Measurements from ENCODE around the gene C16orf74. TPM values are rescaled to one million over a fixed set of nuclear protein-coding genes. Genes with fewer than 3 reads are reported as not detected.

Gene C16orf74
- total RNA-seq, 2 donors from 2014 or later = 1.2 TPM; not detected in 1

DNA sequence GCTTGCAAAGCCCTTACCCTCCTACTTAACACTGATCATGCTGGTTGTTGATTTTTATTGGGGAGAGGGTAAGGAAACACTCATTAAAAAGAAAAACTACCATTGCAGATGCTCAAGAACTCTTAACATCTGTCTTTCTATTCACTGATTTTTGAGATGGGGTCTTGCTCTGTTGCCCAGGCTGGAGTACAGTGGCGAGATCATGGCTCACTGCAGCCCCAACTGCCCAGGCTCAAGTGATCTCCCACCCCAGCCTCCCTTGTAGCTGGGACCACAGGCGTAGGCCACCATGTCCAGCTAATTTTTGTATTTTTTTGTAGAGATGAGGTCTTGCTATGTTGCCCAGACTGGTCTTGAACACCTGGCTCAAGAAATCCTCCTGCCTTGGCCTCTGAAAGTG, 33.9 kb upstream of the C16orf74 start:
- Mint-ChIP-seq H3K27ac (no peak overlapping the region), H3K27me3 (ENCODE audit: low read depth) (no peaks in the 10 kb centered on the region), H3K9me3 (no peaks in the 10 kb centered on the region)

GRCh38 chr16:85783441-85783840, 32.5 kb upstream of the C16orf74 start:
- DNase-seq (no peak), ATAC-seq (replicated peaks in 1 of 2) (no peak)
- H3K27ac Mint-ChIP-seq = no peak overlapping the region
- H3K27me3 Mint-ChIP-seq (ENCODE audit: low read depth) = no peaks in the 10 kb centered on the region
- H3K4me1 Mint-ChIP-seq (ENCODE audit: low read depth) = no peaks in the 10 kb centered on the region
- no peak overlapping the region for H3K4me3 Mint-ChIP-seq
- H3K9me3 Mint-ChIP-seq = no peaks in the 10 kb centered on the region
- peaks cover 5 to 10% of the 10 kb centered on the region in 2 donors for H3K36me3 Mint-ChIP-seq (ENCODE audit: insufficient read depth in 2 of 2)

More for the DNA sequence above, 33.9 kb upstream of the C16orf74 start:
- Mint-ChIP-seq H3K36me3 (ENCODE audit: insufficient read depth in 2 of 2) (peaks cover 2 to 3% of the 10 kb centered on the region in 2 donors), H3K4me1 (ENCODE audit: low read depth) (no peaks in the 10 kb centered on the region), H3K4me3 (no peak overlapping the region)
- no peak for DNase-seq
- ATAC-seq (replicated peaks in 1 of 2) = no peak

GRCh38 chr16:85782451-85782850, 31.6 kb upstream of the C16orf74 start:
- H3K27ac Mint-ChIP-seq = no peak overlapping the region
- no peaks in the 10 kb centered on the region for H3K27me3 Mint-ChIP-seq (ENCODE audit: low read depth)
- no peak for DNase-seq
- peaks cover 5 to 9% of the 10 kb centered on the region in 2 donors for H3K36me3 Mint-ChIP-seq (ENCODE audit: insufficient read depth in 2 of 2)
- no peaks in the 10 kb centered on the region for H3K4me1 Mint-ChIP-seq (ENCODE audit: low read depth)
- H3K4me3 Mint-ChIP-seq = no peak overlapping the region
- ATAC-seq (replicated peaks in 1 of 2) = no peak
- no peaks in the 10 kb centered on the region for H3K9me3 Mint-ChIP-seq

DNA sequence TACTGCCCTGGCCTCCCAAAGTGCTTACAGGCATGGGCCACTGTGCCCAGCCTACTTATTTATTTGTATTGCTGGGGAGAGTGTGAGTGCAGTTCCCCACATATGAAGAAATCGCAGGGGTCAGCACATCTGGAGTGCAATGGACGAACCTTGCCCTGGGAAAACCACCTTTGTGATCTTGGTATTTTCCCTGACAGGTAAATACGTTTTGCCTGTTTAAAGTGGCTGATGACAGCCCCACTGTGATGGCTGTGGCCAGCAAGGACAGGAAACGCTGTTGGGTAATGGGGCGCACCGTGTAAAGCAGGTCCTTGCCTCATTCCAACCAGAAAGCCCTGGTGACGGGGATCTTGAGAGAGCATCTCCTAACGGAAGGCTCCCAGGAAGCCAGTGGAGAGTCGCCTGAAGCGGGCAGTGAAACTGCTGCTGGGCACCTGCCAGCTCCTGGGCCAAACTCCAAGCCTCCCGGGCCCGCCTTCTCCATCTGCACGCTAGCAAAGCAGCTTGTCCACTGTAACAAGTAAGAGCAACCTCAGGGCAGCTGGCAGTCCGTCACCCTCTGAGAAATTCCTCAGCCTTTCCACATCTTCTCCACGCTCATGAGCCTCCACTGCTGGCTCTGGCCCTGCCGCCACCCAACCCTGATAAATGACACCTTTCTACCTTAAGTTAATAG, 30.9 kb upstream of the C16orf74 start:
- DNase-seq = no peak
- peaks cover 5 to 9% of the 10 kb centered on the region in 2 donors for H3K36me3 Mint-ChIP-seq (ENCODE audit: insufficient read depth in 2 of 2)
- ATAC-seq (replicated peaks in 1 of 2) = no peak
- H3K27ac Mint-ChIP-seq = no peak overlapping the region
- H3K9me3 Mint-ChIP-seq = no peaks in the 10 kb centered on the region
- no peak overlapping the region for H3K4me3 Mint-ChIP-seq
- no peaks in the 10 kb centered on the region for H3K4me1 Mint-ChIP-seq (ENCODE audit: low read depth)
- H3K27me3 Mint-ChIP-seq (ENCODE audit: low read depth) = no peaks in the 10 kb centered on the region

GRCh38 chr16:85781156-85781555, 30.3 kb upstream of the C16orf74 start:
- Mint-ChIP-seq H3K9me3 (no peaks in the 10 kb centered on the region), H3K36me3 (ENCODE audit: insufficient read depth in 2 of 2) (peaks cover 5 to 9% of the 10 kb centered on the region in 2 donors), H3K27me3 (ENCODE audit: low read depth) (no peaks in the 10 kb centered on the region), H3K27ac (no peak overlapping the region), H3K4me1 (ENCODE audit: low read depth) (no peaks in the 10 kb centered on the region), H3K4me3 (no peak overlapping the region)
- no peak for ATAC-seq (replicated peaks in 1 of 2)
- DNase-seq = no peak

GRCh38 chr16:85780281-85780680, 29.4 kb upstream of the C16orf74 start:
- Mint-ChIP-seq H3K4me3 (no peak overlapping the region), H3K36me3 (ENCODE audit: insufficient read depth in 2 of 2) (peaks cover 5 to 9% of the 10 kb centered on the region in 2 donors), H3K27me3 (ENCODE audit: low read depth) (no peaks in the 10 kb centered on the region), H3K27ac (no peak overlapping the region), H3K9me3 (no peaks in the 10 kb centered on the region), H3K4me1 (ENCODE audit: low read depth) (no peaks in the 10 kb centered on the region)
- ATAC-seq (replicated peaks in 1 of 2) (no peak), DNase-seq (no peak)

- no peaks in the 10 kb centered on the region for H3K4me1 Mint-ChIP-seq (ENCODE audit: low read depth)
- H3K27ac Mint-ChIP-seq = no peak overlapping the region
- H3K36me3 Mint-ChIP-seq (ENCODE audit: insufficient read depth in 2 of 2) = peaks cover 5 to 9% of the 10 kb centered on the region in 2 donors
- peak; percentile 10 to 16 for DNase-seq
- H3K9me3 Mint-ChIP-seq = no peaks in the 10 kb centered on the region
- H3K27me3 Mint-ChIP-seq (ENCODE audit: low read depth) = no peaks in the 10 kb centered on the region
- H3K4me3 Mint-ChIP-seq = no peak overlapping the region
- peak; percentile 66 to 83 for ATAC-seq (replicated peaks in 1 of 2)
Observed at GRCh38 chr16:85778873-85779272, 28.0 kb upstream of the C16orf74 start.

GRCh38 chr16:85777583-85778310, 26.9 kb upstream of the C16orf74 start:
- DNase-seq = no peak
- no peak overlapping the region for H3K4me3 Mint-ChIP-seq
- H3K9me3 Mint-ChIP-seq = no peaks in the 10 kb centered on the region
- no peak overlapping the region for H3K27ac Mint-ChIP-seq
- no peak for ATAC-seq (replicated peaks in 1 of 2)
- no peaks in the 10 kb centered on the region for H3K27me3 Mint-ChIP-seq (ENCODE audit: low read depth)
- H3K4me1 Mint-ChIP-seq (ENCODE audit: low read depth) = no peaks in the 10 kb centered on the region
- peaks cover 5 to 9% of the 10 kb centered on the region in 2 donors for H3K36me3 Mint-ChIP-seq (ENCODE audit: insufficient read depth in 2 of 2)

- ATAC-seq (replicated peaks in 1 of 2) (no peak), DNase-seq (no peak)
- Mint-ChIP-seq H3K36me3 (ENCODE audit: insufficient read depth in 2 of 2) (peaks cover 3 to 7% of the 10 kb centered on the region in 2 donors), H3K9me3 (no peaks in the 10 kb centered on the region), H3K4me3 (no peak overlapping the region), H3K4me1 (ENCODE audit: low read depth) (no peaks in the 10 kb centered on the region), H3K27me3 (ENCODE audit: low read depth) (no peaks in the 10 kb centered on the region), H3K27ac (peak overlapping the region; percentile 24)
Observed at GRCh38 chr16:85774811-85775210, 23.9 kb upstream of the C16orf74 start.

- no peak overlapping the region for H3K27ac Mint-ChIP-seq
- no peaks in the 10 kb centered on the region for H3K9me3 Mint-ChIP-seq
- H3K27me3 Mint-ChIP-seq (ENCODE audit: low read depth) = no peaks in the 10 kb centered on the region
- no peak overlapping the region for H3K4me3 Mint-ChIP-seq
- DNase-seq (no peak), ATAC-seq (replicated peaks in 1 of 2) (no peak)
- no peaks in the 10 kb centered on the region for H3K4me1 Mint-ChIP-seq (ENCODE audit: low read depth)
- peaks cover 0 to 2% of the 10 kb centered on the region in 2 donors for H3K36me3 Mint-ChIP-seq (ENCODE audit: insufficient read depth in 2 of 2)
Observed at GRCh38 chr16:85774136-85774535, 23.2 kb upstream of the C16orf74 start.

DNA sequence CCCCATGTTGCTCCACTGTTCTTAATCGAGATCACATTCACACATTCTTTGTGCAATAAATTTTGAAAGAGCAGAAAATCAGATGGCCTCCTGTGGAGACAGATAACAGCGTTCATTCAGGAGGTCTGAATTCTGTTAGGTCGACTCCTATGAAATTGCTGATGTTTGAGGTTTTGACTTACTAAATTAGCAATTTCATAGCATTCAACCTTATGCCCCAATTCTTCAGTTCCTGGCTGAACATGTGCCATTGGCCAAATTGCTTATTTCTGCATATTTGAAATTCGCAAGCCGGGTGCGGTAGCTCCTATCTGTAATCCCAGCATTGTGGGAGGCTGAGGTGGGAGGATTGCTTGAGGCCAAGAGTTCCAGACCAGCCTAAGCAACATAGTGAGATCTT, 22.1 kb upstream of the C16orf74 start:
- no peak for ATAC-seq (replicated peaks in 1 of 2)
- no peak for DNase-seq
- H3K27ac Mint-ChIP-seq = no peak overlapping the region

GRCh38 chr16:85770741-85771140, 19.8 kb upstream of the C16orf74 start:
- Mint-ChIP-seq H3K4me3 (no peak overlapping the region), H3K36me3 (ENCODE audit: insufficient read depth in 2 of 2) (no peaks in the 10 kb centered on the region), H3K9me3 (no peaks in the 10 kb centered on the region), H3K4me1 (ENCODE audit: low read depth) (no peaks in the 10 kb centered on the region), H3K27ac (no peak overlapping the region), H3K27me3 (ENCODE audit: low read depth) (no peaks in the 10 kb centered on the region)
- ATAC-seq (replicated peaks in 1 of 2) = no peak
- DNase-seq = no peak

More for the DNA sequence above, 22.1 kb upstream of the C16orf74 start:
- Mint-ChIP-seq H3K4me1 (ENCODE audit: low read depth) (no peaks in the 10 kb centered on the region), H3K27me3 (ENCODE audit: low read depth) (no peaks in the 10 kb centered on the region), H3K9me3 (no peaks in the 10 kb centered on the region), H3K4me3 (no peak overlapping the region), H3K36me3 (ENCODE audit: insufficient read depth in 2 of 2) (no peaks in the 10 kb centered on the region)

- H3K27me3 Mint-ChIP-seq (ENCODE audit: low read depth) = no peaks in the 10 kb centered on the region
- no peak overlapping the region for H3K4me3 Mint-ChIP-seq
- no peaks in the 10 kb centered on the region for H3K9me3 Mint-ChIP-seq
- no peaks in the 10 kb centered on the region for H3K4me1 Mint-ChIP-seq (ENCODE audit: low read depth)
- H3K27ac Mint-ChIP-seq = no peak overlapping the region
- ATAC-seq (replicated peaks in 1 of 2) (no peak), DNase-seq (no peak)
- H3K36me3 Mint-ChIP-seq (ENCODE audit: insufficient read depth in 2 of 2) = no peaks in the 10 kb centered on the region
Observed at GRCh38 chr16:85768199-85768598, 17.3 kb upstream of the C16orf74 start.
